Stimulated activated CD4-positive, alpha-beta T cell treated with anti-CD3 and anti-CD28 coated beads, Interleukin-1b, Interleukin-23, amount 100 ng/mL, for 24 hours (primary cell): ENCODE results near the gene HOXD12.

Experiments
- DNase-seq, 4 experiments: peaks; one replicate each; pipeline ENCODE4 v3.0.0-alpha.2; 2020; ENCODE audit warnings: low read depth in 4 of 4, low spot score in 1 of 4

Gene HOXD12

DNA sequence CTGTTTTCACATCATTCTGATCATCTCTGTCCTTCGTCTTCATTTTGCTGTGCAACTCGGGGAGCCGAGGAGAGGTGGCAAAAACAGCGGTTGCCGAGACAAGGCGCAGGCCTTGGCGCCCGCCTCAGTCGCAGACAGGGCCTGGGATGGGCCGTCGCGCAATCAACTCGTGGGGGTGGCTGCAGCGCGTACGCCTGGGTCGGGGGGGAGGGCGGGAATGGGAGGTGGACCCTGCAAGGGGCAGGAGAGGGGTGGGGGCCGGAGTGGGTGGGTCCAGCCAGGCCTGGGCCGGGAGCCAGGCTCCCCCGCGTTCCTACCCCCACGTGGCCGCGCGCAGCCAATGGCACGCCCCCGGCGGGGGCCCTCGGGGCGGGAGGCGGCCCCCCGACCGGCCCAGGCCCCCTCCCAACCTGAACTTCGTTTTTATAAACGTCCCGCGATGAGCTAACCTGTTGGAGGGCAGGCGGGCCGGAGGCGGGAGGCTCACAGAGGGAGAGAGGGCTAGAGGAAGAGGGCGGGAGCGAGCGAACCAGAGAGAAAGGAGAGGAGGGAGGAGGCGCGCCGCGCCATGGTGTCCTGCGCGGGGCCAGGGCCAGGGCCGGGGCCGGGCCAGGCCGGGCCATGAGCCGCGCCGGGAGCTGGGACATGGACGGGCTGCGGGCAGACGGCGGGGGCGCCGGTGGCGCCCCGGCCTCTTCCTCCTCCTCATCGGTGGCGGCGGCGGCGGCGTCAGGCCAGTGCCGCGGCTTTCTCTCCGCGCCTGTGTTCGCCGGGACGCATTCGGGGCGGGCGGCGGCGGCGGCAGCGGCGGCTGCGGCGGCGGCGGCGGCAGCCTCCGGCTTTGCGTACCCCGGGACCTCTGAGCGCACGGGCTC is 7.1 kb upstream of the HOXD12 start, which contains the start of gene HOXD13:
Gene HOXD13, plus strand, starts transcription at position 452 of the 875 bp plus-strand sequence. Its CDS starts 170 bp downstream, at position 622.
- DNase-seq: no peak

DNA sequence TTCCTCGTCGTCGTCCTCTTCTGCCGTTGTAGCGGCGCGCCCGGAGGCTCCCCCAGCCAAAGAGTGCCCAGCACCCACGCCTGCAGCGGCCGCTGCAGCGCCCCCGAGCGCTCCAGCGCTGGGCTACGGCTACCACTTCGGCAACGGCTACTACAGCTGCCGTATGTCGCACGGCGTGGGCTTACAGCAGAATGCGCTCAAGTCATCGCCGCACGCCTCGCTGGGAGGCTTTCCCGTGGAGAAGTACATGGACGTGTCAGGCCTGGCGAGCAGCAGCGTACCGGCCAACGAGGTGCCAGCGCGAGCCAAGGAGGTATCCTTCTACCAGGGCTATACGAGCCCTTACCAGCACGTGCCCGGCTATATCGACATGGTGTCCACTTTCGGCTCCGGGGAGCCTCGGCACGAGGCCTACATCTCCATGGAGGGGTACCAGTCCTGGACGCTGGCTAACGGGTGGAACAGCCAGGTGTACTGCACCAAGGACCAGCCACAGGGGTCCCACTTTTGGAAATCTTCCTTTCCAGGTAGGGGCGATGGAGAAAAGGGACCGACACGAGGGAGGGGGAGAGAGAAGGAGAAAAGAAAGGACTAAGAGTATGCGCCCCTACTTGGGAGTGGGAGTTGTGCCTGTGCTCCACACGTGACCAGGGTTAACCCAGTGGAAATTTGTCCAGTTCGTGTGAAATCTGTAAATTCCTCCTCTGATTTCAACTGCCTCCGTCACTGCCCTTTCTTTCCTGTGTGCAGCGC is 6.3 kb upstream of the HOXD12 start:
- DNase-seq: no peak

DNA sequence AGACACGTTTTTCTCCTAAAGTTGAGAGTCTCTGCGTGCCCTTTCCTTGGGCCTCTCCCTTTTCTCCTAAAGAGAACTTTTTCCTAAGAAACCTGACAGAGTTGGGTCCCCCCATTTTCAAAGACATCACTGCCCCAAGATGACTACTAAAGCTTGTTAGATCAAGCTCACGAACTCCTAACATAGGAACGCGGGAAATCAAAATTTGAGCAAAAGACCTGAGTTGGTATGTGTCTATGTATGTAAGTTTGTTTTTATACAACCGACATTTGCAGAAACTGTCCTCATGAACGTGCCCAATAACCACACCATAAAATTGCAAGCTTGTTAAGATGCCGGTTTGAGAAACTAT is 5.7 kb upstream of the HOXD12 start:
- no peak for DNase-seq

DNA sequence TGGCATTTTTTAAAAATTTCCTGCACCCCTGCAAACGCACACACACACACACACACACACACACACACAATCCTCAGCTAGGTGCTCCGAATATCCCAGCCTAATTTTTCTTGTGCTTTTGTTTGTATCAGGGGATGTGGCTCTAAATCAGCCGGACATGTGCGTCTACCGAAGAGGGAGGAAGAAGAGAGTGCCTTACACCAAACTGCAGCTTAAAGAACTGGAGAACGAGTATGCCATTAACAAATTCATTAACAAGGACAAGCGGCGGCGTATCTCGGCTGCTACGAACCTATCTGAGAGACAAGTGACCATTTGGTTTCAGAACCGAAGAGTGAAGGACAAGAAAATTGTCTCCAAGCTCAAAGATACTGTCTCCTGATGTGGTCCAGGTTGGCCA is 5.2 kb upstream of the HOXD12 start:
- no peak for DNase-seq

DNA sequence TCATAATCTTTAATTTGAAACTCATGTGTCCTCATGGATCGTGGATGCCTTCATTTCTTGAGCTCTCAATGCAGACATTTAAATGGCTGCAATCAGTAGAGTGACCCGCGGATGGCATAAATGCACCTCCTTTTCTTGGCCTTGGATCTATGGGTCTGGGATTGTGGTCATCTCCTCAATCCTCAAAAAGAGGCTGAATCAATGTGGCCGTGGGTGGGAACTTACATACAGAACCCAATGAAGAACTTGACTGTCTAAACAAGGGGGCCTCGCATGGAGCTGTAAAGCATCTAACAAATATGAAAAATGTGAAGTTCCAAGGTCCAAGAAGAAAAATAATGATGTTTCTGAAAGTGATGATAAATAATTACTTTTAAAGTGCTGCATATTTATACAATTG is 4.2 kb upstream of the HOXD12 start:
- DNase-seq: no peak

DNA sequence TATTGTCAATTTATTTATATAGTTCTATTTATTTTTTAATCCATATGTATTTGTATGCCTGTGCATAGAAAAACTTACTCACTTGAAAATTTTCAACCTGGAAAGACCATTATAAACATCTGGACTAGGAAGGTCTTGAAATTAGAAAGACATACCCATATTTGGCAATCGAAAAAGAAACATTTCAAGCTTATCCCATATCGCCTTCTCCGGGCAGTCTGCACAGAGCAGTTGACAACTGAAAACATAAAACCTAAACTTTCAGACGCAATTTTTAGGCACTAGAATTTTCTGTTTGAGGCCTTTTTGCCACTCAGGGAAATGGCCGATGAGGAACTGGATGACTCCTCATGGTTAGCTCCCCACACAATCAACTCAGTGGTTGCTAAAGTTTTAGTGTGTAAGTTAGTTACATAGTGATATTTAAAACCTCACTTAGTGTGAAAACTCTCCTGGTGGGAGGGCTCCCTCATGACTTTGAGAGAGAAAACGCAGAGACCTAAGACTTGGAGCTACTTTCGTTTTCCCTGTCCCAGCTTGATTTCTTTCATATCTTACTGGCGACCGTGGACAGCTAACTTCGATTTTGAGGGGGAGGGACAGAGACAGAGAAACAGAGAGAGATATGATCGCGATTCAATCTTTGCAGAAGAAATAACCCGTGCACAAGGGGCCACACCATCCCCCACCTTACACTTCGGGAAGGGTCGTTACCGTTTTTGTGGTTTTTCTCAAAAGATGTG is 3.2 kb upstream of the HOXD12 start:
- DNase-seq: no peak

DNA sequence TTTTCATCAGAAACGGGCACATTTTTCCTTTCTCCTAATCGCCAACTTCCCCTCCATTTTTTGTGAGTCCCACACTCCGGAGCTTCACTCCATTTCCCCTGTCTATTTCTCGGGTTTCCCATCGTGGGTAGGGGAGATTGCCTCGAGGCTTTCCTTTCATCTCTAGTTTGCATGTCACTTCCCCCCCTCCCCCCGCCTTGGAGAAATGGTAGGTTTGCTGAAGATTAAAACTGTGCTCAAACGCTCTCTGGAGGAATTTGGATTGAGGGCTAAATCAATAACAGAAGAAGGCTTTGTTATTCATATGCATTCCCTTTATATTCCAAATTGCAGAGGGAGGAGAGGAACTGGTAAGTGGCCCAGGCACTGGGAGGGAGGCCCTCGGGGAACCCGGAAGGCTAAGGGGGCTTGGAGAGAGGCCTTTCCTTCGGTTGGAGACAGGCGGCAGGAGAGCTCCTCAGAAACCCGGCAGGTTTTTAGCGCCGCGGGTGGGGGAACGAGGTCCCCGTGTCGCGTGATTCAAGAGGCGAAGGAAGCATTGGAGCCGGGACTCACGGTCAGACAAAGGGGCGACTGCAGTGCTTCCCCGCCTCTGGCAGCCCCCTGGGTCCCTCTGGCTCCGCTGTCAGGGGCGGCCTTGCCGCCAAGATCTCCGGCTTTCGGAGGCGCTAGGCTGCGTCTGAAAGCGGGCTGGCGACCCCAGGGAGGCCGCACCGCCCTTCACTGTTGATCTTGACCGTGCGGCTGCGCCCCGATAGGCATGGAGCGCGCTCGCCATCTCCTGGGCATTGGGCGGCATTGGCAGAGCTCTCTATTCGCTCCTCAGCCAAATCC is 2.4 kb upstream of the HOXD12 start:
- DNase-seq: peak in 3 of 4 experiments; percentile 25 to 37 (median 35)

DNA sequence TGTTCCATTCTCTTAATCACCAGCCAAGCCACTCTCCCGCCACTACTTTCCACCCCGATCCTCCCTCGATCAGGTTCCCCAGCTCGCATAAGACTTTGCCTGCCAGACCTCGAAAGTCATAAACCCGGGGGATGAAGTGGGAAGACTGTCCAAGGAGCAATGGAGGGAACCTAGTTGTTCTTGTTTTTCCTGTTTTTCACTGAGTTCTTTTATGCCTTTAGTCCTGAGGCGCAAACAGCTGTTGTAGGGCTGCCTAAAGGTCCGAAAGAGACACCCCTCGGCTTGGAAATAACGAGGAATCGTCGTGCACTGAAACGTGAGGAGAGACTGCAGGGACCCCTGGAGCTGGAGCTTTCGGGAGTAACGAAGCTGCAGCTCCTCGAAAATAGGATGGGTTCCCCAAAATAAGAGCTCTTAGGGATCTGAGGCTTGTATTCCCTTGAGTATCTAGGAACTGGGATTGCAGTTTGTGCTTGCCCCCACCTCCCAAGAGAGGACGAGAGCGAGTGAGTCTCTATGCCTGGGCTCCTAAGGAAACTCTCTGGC is 1.7 kb upstream of the HOXD12 start:
- DNase-seq: no peak

DNA sequence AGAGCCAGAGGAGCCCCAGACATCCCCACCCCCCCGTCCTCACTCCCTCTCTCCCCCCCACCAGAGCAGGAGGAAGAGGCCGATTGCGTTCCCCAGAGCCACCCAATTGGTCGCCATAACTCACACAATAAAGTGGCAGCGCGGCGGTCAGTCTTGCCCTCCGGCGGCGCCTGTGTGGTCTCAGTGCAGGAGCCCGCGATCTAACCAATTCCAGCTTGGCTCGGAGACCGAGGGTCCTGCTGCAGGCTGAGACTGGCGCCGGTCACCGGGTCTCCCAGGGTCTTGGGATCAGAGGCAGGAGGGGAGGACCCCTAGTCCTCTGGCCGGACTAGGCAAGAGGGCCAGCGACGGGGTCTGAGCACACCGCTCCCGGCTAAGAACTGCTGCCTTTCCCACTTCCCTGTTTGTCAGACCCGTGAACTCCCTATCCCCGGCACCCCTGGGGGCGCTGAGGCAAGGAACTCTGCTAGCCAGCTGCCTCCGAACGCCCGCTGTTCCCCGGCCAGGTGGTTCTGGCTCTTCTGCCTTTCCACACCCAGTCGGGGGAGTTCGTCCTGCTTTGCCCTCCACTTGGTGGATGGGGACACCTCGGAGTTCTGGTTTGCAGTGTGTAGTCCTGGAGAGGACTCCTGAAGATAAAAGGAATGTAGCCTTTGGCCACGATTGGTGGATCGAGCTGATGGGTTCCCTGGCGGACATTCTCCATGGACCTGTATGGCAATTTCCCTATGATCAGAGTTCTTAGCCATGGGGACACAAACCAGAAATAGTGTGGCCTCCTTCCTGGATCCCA is 1.0 kb upstream of the HOXD12 start:
- no peak for DNase-seq

DNA sequence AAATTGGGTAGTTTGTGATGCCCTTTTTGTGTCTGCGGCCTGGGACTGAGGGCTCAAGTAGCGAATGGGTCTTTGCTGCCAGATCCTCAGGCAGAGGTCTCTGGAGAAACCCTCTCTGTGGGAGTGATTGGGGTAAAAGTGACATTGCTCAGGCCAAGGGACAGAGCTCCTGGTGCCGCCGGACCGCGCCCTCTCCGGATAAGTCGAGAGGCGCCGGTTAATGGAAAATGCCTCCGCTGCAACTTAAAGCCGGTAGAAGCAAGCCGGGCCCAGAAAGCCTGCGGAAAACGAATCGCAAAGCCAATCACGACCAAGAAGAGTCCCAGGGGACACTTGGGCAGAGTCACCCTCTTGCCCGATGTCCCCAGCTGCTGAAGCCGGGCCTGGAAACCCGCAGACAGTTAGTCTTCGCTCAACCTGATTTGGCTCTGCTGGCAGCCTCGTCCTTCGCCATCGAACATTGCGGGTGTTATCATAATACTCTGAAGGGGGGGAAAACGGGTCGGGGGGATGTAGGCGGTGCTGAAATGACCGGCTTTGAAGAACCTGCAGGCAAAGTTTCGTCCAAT is 352 bp upstream of the HOXD12 start:
- DNase-seq: no peak

DNA sequence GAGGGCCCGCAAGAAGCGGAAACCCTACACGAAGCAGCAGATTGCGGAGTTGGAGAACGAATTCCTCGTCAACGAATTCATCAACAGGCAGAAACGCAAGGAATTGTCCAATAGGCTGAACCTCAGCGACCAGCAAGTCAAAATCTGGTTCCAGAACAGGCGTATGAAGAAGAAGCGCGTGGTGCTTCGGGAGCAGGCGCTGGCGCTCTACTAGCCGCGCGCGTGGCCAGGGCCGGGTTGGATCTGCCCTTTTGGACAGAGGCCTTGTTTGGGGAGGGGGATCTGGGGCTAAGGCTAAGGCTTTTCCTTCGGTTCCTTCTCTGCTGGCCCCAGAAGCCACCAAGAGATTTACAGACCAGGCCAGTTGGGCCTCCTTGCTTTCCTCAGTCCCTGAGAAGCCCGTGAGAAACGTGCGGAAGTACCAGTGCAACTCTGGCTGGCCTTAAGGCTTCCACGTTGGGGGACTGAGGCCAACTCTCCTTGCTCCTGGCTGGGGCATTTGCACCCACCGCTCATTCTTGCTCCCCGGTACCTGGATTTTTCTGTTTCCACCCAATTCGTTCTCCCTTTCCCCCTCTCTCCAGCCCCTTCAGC is 1.0 kb downstream of the HOXD12 start:
- DNase-seq: no peak

DNA sequence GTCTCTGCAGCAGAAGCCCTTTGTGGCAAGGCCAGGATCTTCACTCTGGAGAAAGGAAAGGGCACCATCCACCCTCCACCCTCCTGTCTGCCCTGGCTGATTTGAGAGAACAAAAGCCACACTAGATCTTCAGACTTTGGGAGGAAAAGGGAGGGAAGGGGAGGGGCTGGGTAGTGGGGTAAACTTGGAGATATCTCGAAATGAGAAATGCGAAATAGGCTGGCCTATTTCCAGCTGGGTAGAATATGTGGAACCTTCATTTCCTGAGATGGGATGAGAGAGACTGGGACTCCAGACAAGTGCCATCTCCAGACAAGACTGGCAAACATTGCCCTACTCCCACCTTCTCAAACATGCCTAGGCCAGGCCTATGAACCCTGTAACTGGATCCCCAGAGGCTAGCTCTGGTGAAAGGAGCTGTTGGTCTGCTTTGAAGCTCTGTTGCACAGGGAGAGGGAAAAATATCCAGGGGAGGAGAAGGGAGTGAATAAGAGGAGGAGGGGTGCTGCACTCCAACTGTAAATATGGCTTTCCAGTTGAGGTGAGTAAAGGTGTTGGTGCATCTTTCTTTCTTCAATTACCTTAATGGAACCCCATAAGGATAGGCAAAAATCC is 1.7 kb downstream of the HOXD12 start:
- DNase-seq: no peak

DNA sequence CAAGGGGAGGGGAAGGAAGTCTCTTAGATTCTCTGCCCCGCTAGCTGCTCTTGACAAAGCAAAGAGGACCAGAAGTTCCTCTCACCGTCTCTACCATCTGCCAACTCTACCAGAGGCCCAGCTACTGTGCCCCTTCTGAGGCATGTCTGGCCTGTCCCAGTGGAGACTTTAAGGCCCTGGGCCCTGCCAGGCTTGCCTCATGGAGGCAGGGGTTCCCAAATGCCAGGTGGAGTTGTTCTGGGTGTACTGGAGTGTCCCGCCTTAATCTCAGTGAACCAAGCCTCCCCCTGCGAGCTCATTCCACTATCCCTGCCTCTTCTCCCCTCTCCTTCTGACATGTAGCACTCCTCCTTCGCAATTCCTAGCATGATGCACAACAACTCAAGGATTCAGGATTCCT is 2.2 kb downstream of the HOXD12 start:
- no peak for DNase-seq

DNA sequence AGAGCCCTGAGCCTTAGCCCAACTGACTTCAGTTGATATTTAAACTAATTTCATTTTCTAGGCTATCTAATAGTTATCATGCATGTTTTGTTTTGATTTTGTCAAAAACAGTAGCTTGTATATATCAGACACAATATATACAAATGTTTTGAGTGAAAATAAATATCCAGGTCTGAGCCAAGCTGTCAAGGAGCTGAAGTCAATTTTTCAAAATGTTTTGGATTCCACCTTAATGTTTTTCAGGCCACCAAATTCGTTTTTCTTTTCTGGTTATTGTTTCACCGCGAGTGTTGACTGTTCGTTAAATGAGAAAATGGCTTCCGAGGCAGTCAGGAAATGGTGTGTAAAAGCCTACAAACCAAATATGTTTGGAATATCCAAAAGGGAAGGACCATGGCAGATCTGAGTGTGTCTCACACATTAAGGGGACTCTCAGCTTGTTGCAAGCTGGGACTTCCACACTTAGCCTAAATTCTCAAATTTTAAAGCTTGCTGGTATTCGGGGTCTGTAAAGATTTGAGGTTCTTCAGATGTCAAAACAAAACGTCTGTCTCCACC is 2.8 kb downstream of the HOXD12 start:
- DNase-seq: no peak

DNA sequence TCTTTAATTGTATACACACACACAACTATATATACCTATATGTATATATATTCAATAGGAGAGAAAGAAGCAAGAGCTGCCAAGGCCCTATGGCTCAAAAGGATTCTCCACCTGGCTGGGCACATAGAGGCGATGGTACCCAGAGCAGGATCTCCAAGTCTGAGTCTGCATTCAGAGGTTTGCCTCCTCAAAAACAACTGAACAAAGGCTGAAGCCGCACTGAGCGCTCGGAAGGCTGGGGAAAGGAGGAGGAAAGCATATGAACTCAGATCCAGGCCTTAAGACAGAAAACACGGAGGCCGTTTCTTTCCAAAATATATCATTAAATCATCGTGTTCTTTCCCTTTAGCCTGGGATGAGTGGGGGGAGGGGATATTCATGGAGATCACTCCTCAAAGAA is 3.6 kb downstream of the HOXD12 start:
- no peak for DNase-seq

DNA sequence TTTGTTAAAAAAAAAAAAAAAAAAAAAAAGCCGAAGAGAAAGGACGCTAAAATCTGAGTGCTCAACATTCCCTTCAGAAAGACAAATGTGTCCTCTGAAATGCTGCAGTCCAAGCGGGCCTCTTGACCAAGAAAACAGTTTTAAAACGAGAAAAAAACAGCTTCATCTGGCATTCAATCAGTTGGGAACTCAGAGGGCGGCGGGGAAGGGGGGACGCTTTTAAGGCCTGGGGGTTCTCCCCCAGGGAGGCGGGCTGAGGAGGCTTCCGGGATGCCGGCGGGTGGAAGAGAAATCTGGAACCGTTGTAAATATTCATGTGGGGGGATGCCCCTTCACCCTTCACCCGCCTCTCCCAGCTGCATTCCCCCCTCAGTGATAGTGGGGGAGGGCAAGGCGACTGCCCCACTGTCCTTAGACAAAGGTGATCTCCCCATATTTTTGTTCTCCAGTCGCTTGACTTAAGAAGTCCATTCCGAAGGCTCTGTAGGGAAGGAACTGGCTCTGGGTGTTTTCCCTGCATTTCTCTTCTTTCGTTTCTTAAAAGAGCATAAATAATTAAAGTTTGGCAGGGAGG is 4.2 kb downstream of the HOXD12 start:
- no peak for DNase-seq

DNA sequence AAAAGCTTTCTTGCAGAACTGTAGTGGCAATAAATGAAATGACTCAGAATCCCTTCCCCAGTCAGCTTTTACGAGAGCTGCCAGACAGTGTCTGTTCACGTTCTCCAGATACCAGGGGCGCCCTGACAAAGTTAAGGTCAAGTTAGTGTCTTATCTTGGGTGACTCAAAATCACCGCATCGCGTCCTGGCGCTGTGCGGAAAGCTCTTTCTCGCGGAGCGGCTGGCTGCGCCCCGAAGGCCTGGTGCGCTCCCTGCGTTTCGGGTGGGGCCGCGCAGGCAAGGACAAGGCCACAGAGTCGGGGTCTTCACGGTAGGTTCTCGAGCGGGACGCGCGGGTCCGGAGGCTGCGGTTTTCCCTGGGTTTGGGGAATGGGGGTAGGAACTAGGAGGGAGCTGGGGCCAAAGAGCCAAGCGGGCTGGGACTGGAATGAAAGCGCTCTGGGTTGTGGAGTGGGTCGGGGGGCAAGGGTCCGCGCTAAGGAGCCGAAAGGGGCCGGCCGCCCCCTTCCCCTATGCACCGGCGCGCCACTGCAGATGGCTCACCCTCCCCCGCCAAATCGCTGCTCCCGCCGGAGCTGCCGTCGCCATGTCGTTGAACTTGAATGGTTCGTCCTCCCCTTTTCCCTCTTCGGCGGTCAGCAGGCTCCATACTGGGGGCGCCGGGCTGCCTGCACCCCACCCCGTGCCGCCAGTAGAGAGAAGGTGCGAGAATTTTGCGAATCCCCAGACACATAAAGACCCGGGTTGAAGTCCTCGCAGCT is 4.9 kb downstream of the HOXD12 start:
- no peak for DNase-seq
